ENCODE measurements around the gene ALPL. TPM values are rescaled to one million over a fixed set of nuclear protein-coding genes. Genes with fewer than 3 reads are reported as not detected.

ALPL gene
- total and polyA plus RNA-seq, 10 of the 15 experiments (the other 5 are each of a cell fraction or from before 2014, with no cell fraction given), result 0.07 to 0.59 (median 0.31) TPM; not detected in 2

- no peaks in the 10 kb centered on the region for H3K36me3 ChIP-seq (ENCODE audit: control insufficient read depth in 2 of 2, insufficient read depth in 2 of 2, low read length in 1 of 2)
- no peaks in the 10 kb centered on the region for H4K20me1 ChIP-seq (ENCODE audit: control insufficient read depth, insufficient read depth)
- H3K4me1 ChIP-seq (ENCODE audit: control insufficient read depth, insufficient read depth, low read length), result peaks cover 22% of the 10 kb centered on the region
- POLR2A ChIA-PET, result interaction anchor here (0.5 to 1.8 kb wide), 3 partner anchors 8 to 259 kb away, joined by 4 to 6 read pairs (median 5); no protein-coding TSS in a partner anchor
- H3K4me3 ChIP-seq, result no peak overlapping the region
- CTCF ChIA-PET, result interaction anchor here (0.8 to 14.7 kb wide), 6 partner anchors 9 to 323 kb away, joined by 4 to 327 read pairs (median 5); partner anchors contain the start of gene ALPL
- BruUV-seq (replicated peaks), result no TSS peak
- intact Hi-C loops (cut with micrococcal nuclease; ENCODE audit: unreplicated experiment) (loop anchor here (10.0 kb wide), 1 partner anchor 137 kb away; no protein-coding TSS in a partner anchor), in situ Hi-C loops (cut with MboI) (no loop called here)
- SMC1A ChIA-PET (ENCODE audit: uncharacterized antibody, unreplicated experiment), result interaction anchor here (0.7 to 18.6 kb wide), 2 partner anchors 11 to 226 kb away, joined by 3 to 326 read pairs; no protein-coding TSS in a partner anchor
- RAD21 ChIA-PET (ENCODE audit: unreplicated experiment), result interaction anchor here (1.7 to 2.1 kb wide), 2 partner anchors 10 to 18 kb away, joined by 7 to 14 read pairs; no protein-coding TSS in a partner anchor
- H3K27ac ChIP-seq (ENCODE audit: control insufficient read depth, insufficient read depth), result no peak overlapping the region
- DNase-seq (ENCODE audit: low read depth, low spot score) (no peak), ATAC-seq (peak; percentile 62), FAIRE-seq (no peak)
- no peaks in the 10 kb centered on the region for H3K79me2 ChIP-seq (ENCODE audit: control insufficient read depth, insufficient read depth, low read length)
- H3K27me3 ChIP-seq (replicated peaks in 1 of 2; ENCODE audit: control insufficient read depth in 2 of 2, insufficient read depth in 2 of 2, low read length in 1 of 2), result no peaks in the 10 kb centered on the region; a peak in 1 of 4 replicates
- no peak overlapping the region for H3K4me2 ChIP-seq (ENCODE audit: control insufficient read depth, insufficient read depth)
- H3K9ac ChIP-seq (ENCODE audit: control insufficient read depth, insufficient read depth, low read length), result no peak overlapping the region
- H3K9me3 ChIP-seq (replicated peaks; ENCODE audit: control insufficient read depth, insufficient read depth, low read length), result no peaks in the 10 kb centered on the region
- WGBS (ENCODE audit: insufficient coverage, insufficient replicate concordance, low lambda C conversion rate, missing lambda C conversion rate), result 33% methylated on average over 13 of the region's 13 CpGs
- H2AFZ ChIP-seq (ENCODE audit: control insufficient read depth, low read depth, low read length), result no peak overlapping the region
- TF ChIP-seq SMARCA5 (IDR thresholded peaks at IDR 0.05) (no peak), SRF (IDR thresholded peaks at IDR 0.05; ENCODE audit: low read depth in 2 of 2, low read length in 2 of 2) (no peak), CBX3 (IDR thresholded peaks at IDR 0.05; ENCODE audit: borderline replicate concordance, low read depth) (no peak), ZZZ3 (IDR thresholded peaks at IDR 0.05; ENCODE audit: control insufficient read depth, insufficient read length, low read depth) (no peak), SREBF2 (IDR thresholded peaks at IDR 0.05; ENCODE audit: low read length) (no peak), CREB1 (IDR thresholded peaks at IDR 0.05; ENCODE audit: low read depth) (no peak), TBL1XR1 (IDR thresholded peaks at IDR 0.05; ENCODE audit: low read depth, low read length) (no peak), IKZF1 (conservative IDR thresholded peaks at IDR 0.05) (0 out of 2 replicates have a peak, but pooled peaks have one; percentile 14), RUNX3 (IDR thresholded peaks at IDR 0.05; ENCODE audit: low read length) (no peak), BMI1 (IDR thresholded peaks at IDR 0.05; ENCODE audit: borderline replicate concordance) (no peak), ATF3 (IDR thresholded peaks at IDR 0.05; ENCODE audit: borderline replicate concordance, extremely low read depth, low read depth, low read length) (no peak)
- TF ChIP-seq, protein P1, sequence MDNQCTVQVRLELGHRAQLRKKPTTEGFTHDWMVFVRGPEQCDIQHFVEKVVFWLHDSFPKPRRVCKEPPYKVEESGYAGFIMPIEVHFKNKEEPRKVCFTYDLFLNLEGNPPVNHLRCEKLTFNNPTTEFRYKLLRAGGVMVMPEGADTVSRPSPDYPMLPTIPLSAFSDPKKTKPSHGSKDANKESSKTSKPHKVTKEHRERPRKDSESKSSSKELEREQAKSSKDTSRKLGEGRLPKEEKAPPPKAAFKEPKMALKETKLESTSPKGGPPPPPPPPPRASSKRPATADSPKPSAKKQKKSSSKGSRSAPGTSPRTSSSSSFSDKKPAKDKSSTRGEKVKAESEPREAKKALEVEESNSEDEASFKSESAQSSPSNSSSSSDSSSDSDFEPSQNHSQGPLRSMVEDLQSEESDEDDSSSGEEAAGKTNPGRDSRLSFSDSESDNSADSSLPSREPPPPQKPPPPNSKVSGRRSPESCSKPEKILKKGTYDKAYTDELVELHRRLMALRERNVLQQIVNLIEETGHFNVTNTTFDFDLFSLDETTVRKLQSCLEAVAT (IDR thresholded peaks at IDR 0.05), result peak; percentile 95
- TF ChIP-seq, protein P2, sequence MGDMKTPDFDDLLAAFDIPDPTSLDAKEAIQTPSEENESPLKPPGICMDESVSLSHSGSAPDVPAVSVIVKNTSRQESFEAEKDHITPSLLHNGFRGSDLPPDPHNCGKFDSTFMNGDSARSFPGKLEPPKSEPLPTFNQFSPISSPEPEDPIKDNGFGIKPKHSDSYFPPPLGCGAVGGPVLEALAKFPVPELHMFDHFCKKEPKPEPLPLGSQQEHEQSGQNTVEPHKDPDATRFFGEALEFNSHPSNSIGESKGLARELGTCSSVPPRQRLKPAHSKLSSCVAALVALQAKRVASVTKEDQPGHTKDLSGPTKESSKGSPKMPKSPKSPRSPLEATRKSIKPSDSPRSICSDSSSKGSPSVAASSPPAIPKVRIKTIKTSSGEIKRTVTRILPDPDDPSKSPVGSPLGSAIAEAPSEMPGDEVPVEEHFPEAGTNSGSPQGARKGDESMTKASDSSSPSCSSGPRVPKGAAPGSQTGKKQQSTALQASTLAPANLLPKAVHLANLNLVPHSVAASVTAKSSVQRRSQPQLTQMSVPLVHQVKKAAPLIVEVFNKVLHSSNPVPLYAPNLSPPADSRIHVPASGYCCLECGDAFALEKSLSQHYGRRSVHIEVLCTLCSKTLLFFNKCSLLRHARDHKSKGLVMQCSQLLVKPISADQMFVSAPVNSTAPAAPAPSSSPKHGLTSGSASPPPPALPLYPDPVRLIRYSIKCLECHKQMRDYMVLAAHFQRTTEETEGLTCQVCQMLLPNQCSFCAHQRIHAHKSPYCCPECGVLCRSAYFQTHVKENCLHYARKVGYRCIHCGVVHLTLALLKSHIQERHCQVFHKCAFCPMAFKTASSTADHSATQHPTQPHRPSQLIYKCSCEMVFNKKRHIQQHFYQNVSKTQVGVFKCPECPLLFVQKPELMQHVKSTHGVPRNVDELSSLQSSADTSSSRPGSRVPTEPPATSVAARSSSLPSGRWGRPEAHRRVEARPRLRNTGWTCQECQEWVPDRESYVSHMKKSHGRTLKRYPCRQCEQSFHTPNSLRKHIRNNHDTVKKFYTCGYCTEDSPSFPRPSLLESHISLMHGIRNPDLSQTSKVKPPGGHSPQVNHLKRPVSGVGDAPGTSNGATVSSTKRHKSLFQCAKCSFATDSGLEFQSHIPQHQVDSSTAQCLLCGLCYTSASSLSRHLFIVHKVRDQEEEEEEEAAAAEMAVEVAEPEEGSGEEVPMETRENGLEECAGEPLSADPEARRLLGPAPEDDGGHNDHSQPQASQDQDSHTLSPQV (IDR thresholded peaks at IDR 0.05), result no peak
- TF ChIP-seq, protein P3, sequence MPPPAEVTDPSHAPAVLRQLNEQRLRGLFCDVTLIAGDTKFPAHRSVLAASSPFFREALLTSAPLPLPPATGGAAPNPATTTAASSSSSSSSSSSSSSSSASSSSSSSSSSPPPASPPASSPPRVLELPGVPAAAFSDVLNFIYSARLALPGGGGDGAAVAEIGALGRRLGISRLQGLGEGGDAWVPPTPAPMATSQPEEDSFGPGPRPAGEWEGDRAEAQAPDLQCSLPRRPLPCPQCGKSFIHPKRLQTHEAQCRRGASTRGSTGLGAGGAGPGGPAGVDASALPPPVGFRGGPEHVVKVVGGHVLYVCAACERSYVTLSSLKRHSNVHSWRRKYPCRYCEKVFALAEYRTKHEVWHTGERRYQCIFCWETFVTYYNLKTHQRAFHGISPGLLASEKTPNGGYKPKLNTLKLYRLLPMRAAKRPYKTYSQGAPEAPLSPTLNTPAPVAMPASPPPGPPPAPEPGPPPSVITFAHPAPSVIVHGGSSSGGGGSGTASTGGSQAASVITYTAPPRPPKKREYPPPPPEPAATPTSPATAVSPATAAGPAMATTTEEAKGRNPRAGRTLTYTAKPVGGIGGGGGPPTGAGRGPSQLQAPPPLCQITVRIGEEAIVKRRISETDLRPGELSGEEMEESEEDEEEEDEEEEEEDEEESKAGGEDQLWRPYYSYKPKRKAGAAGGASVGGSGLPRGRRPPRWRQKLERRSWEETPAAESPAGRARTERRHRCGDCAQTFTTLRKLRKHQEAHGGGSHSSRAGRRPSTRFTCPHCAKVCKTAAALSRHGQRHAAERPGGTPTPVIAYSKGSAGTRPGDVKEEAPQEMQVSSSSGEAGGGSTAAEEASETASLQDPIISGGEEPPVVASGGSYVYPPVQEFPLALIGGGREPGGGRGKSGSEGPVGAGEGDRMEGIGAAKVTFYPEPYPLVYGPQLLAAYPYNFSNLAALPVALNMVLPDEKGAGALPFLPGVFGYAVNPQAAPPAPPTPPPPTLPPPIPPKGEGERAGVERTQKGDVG (CRISPR knock-in tag; IDR thresholded peaks at IDR 0.05), result no peak
Observed at GRCh38 chr1:21517660-21518480, 8.6 kb downstream of the ALPL start.

Data from GM12878 (cell line).